ENCODE measurements around the gene PRM1. TPM values are rescaled to one million over a fixed set of nuclear protein-coding genes. Genes with fewer than 3 reads are reported as not detected.

PRM1 gene
- total RNA-seq, 1 experiment from 2014 or later, result 0.48 TPM

DNA sequence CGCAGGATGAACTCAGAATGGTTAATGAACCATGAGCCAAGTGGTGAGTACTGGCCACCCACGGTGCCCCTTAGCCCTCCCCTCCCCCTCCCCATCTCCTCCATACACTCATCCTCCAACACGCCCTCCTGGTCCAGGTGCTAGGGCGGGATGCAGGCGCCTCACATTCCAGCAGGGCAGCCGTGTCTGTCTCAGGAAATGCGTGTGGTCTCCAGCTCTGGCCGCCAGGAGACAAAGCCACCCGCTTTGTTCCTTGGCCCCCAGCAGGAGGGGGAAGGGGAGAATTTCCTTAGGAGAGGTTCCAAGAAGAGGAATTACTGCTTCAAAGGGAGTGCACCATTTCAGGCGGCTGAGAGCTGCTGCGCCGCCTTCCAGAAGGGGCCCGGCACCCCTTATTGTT, 34.4 kb upstream of the PRM1 start (continued):
- TF ChIP-seq ZNF532 (CRISPR knock-in tag; IDR thresholded peaks at IDR 0.05; ENCODE audit: borderline replicate concordance), result no peak
- 0 out of 2 replicates have a peak, but pooled peaks have one; percentile 22 for TF ChIP-seq ZNF232 (CRISPR knock-in tag; IDR thresholded peaks at IDR 0.05)
- TF ChIP-seq IRF1 (CRISPR knock-in tag; IDR thresholded peaks at IDR 0.05), result no peak
- TF ChIP-seq STAT6 (CRISPR knock-in tag; conservative IDR thresholded peaks at IDR 0.05; ENCODE audit: low read depth), result no peak
- TF ChIP-seq GRHL2 (CRISPR knock-in tag; IDR thresholded peaks at IDR 0.05; ENCODE audit: insufficient replicate concordance, severe bottlenecking), result no peak
- TF ChIP-seq FOXK1 (CRISPR knock-in tag; IDR thresholded peaks at IDR 0.05), result peak; percentile 51
- TF ChIP-seq CREB1 (CRISPR knock-in tag; IDR thresholded peaks at IDR 0.05), result no peak
- no peak for TF ChIP-seq SOX15 (CRISPR knock-in tag; IDR thresholded peaks at IDR 0.05)
- no peak for TF ChIP-seq CREM (CRISPR knock-in tag; IDR thresholded peaks at IDR 0.05)
- TF ChIP-seq ZNF219 (CRISPR knock-in tag; IDR thresholded peaks at IDR 0.05; ENCODE audit: borderline replicate concordance), result no peak
- TF ChIP-seq MYBL2 (CRISPR knock-in tag; IDR thresholded peaks at IDR 0.05), result no peak
- TF ChIP-seq, protein P1, sequence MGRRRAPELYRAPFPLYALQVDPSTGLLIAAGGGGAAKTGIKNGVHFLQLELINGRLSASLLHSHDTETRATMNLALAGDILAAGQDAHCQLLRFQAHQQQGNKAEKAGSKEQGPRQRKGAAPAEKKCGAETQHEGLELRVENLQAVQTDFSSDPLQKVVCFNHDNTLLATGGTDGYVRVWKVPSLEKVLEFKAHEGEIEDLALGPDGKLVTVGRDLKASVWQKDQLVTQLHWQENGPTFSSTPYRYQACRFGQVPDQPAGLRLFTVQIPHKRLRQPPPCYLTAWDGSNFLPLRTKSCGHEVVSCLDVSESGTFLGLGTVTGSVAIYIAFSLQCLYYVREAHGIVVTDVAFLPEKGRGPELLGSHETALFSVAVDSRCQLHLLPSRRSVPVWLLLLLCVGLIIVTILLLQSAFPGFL (CRISPR knock-in tag; IDR thresholded peaks at IDR 0.05; ENCODE audit: borderline replicate concordance), result no peak
- TF ChIP-seq ZSCAN18 (CRISPR knock-in tag; IDR thresholded peaks at IDR 0.05), result no peak
- TF ChIP-seq, protein P2, sequence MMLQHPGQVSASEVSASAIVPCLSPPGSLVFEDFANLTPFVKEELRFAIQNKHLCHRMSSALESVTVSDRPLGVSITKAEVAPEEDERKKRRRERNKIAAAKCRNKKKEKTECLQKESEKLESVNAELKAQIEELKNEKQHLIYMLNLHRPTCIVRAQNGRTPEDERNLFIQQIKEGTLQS (CRISPR knock-in tag; conservative IDR thresholded peaks at IDR 0.05), result no peak
- peak; percentile 84; the same call in 1 of the 2 replicates for TF ChIP-seq SMAD4 (CRISPR knock-in tag; IDR thresholded peaks at IDR 0.05)
- TF ChIP-seq, protein P3, sequence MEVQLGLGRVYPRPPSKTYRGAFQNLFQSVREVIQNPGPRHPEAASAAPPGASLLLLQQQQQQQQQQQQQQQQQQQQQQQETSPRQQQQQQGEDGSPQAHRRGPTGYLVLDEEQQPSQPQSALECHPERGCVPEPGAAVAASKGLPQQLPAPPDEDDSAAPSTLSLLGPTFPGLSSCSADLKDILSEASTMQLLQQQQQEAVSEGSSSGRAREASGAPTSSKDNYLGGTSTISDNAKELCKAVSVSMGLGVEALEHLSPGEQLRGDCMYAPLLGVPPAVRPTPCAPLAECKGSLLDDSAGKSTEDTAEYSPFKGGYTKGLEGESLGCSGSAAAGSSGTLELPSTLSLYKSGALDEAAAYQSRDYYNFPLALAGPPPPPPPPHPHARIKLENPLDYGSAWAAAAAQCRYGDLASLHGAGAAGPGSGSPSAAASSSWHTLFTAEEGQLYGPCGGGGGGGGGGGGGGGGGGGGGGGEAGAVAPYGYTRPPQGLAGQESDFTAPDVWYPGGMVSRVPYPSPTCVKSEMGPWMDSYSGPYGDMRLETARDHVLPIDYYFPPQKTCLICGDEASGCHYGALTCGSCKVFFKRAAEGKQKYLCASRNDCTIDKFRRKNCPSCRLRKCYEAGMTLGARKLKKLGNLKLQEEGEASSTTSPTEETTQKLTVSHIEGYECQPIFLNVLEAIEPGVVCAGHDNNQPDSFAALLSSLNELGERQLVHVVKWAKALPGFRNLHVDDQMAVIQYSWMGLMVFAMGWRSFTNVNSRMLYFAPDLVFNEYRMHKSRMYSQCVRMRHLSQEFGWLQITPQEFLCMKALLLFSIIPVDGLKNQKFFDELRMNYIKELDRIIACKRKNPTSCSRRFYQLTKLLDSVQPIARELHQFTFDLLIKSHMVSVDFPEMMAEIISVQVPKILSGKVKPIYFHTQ (CRISPR knock-in tag; IDR thresholded peaks at IDR 0.05), result no peak
- no peak for TF ChIP-seq TP53 (CRISPR knock-in tag; IDR thresholded peaks at IDR 0.05)
- TF ChIP-seq SP1 (CRISPR knock-in tag; conservative IDR thresholded peaks at IDR 0.05), result 0 out of 2 replicates have a peak, but pooled peaks have one; percentile 49
- no peak for TF ChIP-seq KAT7 (CRISPR knock-in tag; IDR thresholded peaks at IDR 0.05; ENCODE audit: borderline replicate concordance)
- no peak for TF ChIP-seq ZNF416 (CRISPR knock-in tag; IDR thresholded peaks at IDR 0.05)
- no peak for TF ChIP-seq EMX1 (CRISPR knock-in tag; IDR thresholded peaks at IDR 0.05)
- no peak for TF ChIP-seq ZNF121 (CRISPR knock-in tag; IDR thresholded peaks at IDR 0.05)
- TF ChIP-seq ZNF317 (CRISPR knock-in tag; IDR thresholded peaks at IDR 0.05; ENCODE audit: borderline replicate concordance, low read depth), result no peak
- peak; percentile 91 for TF ChIP-seq ETV6 (CRISPR knock-in tag; IDR thresholded peaks at IDR 0.05)
- TF ChIP-seq IRF2 (CRISPR knock-in tag; IDR thresholded peaks at IDR 0.05; ENCODE audit: borderline replicate concordance, low read depth), result no peak

Measured in WTC11 (cell line).